ENCODE measurements around the gene CCDC39. TPM values are rescaled to one million over a fixed set of nuclear protein-coding genes. Genes with fewer than 3 reads are reported as not detected.

CCDC39 gene
- not detected in 2 replicates for total RNA-seq

DNA sequence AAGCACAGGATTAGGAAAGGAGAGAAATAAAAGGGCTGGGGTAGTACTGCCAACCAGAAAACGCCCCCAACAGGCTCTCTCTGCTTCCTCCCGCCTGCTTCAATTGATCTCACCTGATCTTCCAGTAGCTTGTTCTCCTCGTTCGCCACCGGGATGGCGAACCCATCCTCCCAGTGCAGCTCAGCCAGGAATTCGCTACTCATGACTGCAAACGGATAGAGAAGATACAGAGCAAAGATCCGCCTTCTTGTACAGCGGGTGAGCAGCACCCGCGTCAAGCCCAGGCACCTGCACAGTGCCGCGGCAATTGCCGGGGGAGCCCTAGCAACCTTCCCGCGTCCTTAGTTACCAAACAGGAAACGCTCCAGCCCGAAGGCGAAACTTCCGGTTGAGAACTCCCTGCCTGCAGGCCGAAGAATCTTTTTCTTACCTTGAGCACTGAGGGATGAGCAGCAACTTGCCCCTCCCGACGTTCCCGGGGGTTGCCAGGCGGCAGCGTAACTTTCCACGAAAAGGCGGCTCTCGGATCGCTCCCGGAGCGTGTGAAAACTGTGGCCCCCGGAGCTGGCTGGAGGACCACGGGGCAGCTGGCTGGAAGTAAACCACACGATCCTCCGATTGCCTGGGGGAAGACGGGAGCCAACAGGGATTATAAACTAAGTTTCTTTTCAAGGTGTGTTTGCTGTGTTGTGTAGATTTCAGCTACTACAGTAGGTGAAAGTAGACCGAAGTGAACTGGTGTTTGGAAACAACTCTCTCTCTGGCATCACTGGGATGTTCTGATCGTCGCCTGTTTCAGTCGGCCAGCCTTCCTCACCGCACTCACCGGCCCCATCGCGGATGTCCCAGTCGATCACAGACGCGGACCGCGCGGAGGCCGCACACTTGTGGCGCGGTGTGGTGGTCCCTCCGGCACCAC is at the start of gene CCDC39:
TSS of gene CCDC39 (minus strand) at position 312 of the 919 bp plus-strand sequence. CDS start at position 203, 109 bp downstream.

DNA sequence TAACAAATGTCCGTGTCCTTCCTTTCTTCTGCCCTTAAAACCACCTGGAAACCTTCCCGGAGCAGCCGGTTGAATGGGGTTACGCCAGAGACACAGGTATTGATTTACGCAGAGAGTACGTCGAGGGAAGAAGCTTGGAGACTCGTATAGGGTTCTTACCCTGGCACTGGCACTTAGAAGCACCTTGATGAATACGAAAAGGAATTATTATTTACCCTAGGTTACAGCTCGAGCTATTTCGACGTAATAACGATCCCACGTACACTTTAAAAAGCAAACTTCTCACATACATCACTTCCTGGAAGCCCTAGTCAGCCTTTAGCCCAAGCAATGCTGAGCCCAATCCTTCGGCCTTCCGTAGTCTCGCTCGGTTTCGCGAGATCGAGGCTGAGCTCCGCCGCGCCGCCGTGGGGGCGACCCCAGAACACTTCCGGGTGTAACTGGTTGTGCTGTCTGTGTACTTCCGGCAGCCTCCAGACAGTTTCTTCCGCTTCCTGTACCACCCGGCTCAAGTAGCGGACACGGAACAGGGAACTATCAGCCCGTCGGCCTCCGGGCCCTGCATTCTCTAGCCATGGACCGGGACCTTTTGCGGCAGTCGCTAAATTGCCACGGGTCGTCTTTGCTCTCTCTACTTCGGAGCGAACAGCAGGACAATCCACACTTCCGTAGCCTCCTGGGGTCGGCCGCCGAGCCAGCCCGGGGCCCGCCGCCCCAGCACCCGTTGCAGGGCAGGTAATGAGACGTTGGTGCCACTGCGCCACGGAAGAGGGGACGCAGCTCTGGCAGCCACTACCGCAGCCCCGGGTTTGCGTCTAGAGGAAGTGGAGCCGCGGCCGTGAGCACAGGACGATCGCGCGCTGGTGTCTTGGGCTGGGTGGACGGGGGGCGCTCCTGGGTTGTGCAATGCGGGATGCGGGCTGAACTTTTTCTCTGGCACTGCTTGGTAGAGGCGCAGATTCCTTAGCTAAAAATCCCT is 77.3 kb downstream of the CCDC39 start, which contains the start of gene TTC14:
TSS of gene TTC14 (plus strand) at position 476 of the 979 bp plus-strand sequence. CDS start at position 575, 99 bp downstream.

Other genes starting within 250 kb of the CCDC39 start
- 12.8 and 16.7 TPM in 2 replicates for gene TTC14, start 77.3 kb downstream of the CCDC39 start, total RNA-seq
- gene FXR1, start 233.2 kb upstream of the CCDC39 start, total RNA-seq, result 93.1 and 104 TPM in 2 replicates